HG03108 (cell line): ENCODE results near the gene PARVA.

Experiments used
- ATAC-seq: cut with Tn5 transposase; IDR thresholded peaks from one replicate; pipeline ENCODE4 v1.9.1; 2021; ENCODE audit warnings: moderate library complexity; ENCODE audit not compliant: unreplicated experiment

The PARVA gene

DNA sequence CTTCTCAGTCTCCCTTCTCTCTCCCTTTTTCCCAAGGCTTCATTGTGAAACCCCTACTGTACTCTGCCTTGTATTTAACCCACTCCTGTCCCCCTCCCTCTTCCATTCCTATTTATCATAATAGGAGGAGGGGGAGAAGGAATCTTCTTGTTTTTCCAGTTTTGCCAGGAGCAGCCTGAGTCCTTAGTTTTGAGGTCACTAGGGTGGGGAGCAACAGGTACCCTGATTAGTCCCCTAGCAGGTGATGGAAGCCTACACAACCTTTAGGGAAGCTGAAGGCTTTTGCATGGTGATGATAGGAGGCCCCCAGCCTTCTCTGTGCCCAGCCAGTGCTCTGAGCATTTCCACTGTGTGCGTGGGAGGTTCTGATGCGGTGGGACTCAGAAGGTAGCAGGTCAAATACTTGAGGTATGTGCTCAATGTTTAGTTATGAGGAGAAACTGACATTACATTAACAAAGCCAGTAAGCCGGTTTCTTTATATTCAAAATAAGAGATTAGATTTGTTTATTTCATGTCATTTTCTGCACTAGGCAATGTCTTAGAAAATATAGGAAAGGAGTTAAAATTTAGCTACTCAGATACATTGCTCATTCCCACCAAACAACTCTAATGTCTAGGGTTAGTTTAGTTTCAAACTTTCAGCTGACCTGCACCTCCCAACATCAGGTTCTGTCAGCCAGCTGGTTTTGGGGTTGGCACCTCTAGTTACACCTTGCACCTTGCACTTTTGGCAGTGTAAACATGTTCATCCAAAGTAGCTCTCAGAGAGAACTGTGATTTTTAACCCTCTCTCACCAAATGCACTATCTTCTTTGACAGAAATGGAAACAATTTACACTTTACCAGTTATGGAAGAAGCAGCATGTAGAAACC lies 26.0 kb downstream of the PARVA start:
- no peak for ATAC-seq

DNA sequence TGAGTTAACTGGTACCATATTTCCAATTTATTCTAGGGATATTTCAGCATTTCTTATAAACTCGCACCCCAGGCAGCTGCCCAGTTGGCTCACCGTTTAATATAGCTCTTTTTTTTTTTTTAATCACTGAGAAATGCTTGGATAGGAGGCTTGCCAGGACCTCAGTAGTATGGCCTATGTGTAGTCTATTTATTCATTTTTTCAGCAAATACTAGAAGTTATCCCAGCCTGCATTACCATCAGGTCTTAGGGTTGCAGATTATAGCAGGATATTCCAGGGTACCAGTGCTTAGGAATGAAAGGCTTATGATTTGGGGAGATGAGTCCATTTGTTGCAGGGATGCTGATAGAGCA lies 26.6 kb downstream of the PARVA start:
- ATAC-seq = no peak

DNA sequence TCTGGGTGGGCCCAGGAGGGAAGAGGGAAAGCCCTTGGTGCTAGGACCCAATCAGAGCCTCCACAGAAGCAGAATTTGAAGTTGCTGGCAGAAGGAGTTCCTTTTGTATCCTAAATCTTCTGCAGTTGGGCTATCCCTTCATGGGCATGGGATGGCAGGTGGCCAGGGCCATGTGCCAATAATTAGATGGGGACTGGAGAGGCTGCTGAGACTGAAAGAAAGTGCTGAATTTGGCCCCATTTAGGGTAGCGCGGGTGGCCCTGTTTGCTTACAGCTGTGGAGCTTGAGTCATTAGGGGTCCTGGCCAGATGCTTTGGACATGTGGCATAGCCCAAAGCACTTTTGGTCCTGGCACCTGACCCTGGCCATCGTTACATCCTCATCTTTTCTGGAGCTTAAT lies 27.1 kb downstream of the PARVA start:
- no peak for ATAC-seq

DNA sequence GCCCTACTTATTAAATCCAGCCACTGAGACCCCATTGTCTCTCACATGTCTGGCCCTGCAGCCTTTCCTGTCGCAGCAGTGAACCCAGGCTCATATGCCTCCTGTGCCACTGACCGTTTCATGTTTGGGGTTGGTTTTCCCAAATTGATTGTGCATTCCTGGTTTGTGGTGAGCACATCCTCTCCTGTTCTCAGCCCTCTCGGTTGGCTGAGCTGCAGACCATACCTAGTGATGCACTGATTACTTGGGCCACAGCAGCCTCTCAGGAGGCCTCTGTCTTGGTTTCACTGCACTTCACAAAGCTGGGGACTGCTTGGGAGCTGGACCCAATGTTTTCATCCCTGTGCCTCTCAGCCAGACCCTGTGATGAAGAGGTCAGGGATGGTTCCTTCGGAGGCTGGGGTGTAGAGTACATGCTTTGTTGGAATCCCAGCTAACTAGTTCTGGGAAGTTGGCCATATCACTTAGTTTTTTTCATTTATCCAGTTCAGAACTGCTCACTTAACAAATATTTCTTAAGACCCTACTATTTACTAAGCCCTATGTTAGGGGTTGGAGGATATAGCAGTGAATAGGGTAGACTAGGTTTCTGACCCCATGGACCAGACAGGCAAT lies 30.9 kb downstream of the PARVA start:
- ATAC-seq = no peak

DNA sequence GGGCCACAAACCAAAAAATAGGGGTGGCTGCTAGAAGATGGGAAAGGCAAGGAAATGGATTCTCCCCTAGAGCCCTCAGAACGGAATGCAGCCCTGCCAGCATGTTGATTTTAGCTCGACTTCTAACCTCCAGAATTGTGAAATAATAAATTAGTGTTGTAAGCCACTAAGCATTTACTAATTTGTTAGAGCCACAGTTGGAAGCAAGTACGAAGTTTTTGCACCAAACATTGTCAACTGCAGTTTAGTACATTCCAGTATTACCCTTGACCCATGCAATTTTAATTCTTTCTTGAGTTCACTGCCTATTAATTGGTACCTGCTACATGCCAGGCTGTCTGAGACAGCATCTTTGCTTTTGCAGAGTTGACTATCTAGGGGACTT lies 32.2 kb downstream of the PARVA start:
- no peak for ATAC-seq

DNA sequence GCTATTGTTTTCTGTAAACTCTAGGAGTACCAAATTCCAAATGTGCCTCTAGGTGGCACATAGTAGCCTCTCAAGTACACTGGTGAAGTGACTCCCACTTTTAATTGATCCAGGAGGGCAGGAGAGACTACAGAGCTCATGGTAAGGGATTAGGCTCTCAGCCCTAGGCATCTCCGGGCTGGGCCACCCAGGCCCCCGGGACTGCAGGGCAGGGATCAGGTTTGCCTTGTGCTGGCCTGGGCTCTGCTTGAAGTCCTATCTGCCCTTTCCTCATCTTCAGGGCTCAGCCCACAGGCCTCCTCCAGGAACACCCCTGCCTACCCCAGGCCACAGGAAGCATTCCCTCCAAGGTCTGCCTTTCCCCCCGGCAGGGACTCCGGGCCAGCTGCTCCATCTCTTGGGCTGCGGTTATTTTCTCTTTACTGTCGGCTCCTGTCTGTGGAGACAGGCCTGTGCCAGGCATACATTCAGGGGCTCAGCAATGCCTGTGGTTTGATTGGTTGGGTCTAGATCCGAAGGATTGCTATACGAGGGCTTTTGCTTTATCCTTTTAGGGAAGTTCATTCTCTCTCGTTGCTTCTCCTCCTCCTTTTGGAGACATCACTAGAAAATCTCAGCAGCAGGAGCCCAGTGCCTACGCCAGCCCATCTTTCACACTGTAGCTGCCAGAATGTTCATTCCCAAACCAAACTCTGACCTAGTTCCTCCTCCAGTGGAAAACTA lies 32.8 kb downstream of the PARVA start:
- ATAC-seq = no peak

DNA sequence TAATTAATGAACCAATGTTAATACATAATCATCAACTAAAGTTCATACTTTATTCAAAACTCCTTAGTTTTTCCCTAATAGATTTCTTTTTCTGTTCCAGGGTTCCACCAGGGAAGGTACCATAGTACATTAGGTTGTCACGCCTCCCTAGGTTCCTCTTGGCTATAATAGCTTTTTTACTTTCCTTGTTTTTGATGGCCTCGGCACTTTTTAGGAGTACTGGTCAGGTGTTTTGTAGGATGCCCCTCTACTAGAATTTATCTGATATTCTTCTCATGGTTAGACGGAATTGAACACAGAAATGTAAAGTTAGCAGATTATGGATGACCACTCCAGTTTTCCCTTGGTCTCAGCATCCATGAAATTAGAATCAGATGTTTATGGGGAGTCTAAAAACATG lies 34.0 kb downstream of the PARVA start:
- ATAC-seq = no peak

DNA sequence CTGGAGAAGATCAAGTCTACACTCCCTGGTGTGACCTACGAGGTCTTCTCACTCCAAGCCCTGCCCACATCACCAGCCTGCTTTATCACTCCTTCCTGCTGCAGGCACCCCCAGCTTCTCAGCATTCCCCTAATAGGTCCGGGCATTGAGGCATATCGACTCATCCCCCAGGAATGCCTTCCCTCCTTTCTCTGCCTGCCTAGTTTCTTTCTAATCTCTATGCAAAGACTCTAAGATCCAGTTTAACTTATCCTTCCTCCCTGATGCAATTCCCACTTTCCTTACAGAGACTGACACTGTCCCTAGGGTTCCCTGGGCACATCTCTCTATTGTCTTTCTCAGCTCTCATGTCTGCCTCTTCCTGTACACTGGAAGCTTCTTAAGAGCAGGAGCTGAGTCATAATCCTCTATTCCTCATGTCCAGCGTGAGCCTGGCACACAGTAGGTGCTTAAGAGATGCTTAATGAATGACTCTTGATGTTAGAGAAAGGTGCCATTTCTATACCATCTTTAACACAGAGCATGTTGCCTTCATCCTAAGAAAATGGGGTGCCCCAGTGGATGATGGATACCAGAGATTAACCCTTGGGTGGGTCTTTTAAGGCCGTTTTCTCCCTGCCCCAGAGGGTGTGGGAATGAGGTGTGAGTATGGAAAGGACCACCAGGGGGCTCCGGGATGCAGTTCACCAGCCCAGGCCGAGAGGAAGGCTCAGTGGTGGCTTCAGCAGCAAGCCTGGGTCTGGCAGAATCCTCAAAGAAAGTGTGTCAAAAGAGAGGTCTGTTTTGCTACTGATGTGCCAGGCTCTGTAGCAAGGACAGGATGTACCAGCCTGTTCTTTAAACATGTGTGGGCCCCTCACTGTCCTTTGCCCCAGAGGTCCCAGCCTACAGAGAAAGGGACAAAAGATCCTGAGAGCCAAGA lies 34.7 kb downstream of the PARVA start:
- no peak for ATAC-seq

DNA sequence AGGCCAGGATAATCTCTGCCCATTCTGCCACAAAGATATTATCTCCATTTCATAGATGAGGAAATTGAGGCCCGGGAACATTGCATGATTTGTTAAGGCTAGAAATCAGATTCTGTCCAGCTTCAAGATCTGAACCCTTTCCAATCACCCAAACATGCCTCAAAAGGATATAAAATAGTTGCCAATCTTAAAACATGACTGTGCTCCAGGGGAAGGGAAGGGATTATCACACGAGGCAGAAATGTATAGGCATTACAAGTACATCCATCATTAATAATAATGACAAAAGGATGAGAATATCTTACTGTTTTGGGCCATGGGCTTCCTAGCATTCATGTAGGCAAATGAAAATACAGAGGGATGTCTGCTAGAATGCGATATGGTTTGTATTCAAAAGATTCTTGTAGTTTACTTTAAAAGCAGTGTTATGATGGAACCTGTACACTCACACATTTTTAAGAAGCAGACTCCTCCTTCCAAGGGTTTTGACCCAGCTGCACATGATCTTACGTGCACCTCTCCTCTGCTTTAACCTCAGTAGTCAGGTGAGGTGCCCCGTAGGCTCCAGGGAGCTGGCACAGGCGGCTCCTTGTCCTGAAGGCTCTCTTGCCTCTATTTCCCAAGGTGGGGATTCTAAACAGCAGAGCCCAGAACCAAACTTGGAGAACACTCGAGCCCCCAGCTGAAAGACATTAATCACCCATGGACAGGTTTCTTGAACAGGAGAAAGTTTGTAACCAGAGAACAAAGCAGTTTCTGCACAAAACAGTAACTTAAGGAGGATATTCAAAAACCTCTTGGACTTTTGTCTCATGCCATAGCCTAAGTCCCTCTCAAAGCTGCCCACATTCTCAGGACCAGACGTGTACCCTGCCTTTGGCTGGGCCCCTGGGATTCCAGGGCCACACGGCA lies 36.0 kb downstream of the PARVA start:
- ATAC-seq = no peak

DNA sequence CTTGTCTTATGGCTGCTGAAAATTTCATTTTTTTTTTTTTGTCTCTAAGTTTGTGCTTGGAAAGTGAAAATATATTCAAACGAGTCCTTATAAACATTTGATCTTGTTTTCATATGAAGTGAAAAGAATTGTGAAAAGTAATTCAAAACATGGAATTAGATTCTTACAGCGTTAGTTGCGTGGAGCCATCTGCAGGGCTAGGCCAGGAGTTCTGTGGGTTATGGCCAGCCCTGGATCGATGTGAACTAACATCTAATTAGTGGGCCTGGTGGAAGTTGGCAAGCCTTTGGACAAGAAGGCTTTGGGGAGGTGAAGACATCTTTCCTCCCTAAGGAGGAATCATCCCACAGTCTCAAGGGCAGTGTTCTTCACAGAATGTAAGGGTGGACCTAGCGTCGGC lies 37.2 kb downstream of the PARVA start:
- ATAC-seq = no peak

DNA sequence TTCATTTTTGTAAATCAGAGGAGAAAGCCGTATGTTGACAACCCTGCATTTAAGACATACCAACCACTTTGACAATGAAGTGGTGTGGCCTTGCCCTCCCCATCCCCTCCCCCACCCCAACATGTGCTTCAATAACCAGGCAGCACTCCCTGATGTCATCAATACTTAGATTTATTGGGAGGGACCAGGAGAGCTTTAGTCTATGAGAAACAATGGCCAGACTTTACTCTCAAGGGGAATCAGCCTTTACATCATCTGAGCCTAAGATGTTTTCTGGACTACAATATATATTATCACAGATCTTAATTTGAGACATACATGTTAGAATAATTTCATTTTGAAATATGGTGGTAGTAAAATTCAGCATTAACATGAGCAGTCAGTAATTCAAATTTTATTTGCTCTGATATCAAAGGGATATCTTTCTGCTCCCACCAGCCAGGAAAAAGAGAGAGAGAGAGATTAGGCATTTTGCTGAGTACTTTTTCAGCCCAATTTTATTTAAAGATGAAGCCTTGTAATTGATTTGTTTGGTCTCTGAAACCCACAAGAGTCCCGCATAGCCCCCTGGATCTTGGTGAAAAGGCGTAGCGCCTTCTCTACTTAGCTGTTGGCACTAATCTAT lies 38.1 kb downstream of the PARVA start:
- ATAC-seq = no peak

DNA sequence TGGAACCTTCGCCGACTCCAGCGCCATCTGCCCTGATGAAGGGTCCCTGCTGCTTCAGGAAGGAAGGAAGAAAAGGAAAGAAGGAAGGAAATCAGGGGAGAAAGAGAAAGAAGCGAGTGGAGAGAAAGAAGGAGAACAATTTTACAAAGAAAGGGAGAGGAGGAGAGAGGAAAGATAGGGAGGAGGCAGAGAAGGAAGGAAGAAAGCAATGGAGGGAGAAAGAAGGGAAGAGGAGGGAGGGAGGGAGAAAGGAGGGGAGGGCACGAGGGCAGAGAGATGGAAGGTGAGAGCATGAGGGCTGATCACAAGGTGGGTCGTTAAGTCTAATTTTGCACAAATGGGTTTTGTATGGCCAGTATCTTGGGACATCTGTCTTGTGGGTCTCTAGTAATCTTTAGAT lies 39.2 kb downstream of the PARVA start:
- no peak for ATAC-seq

DNA sequence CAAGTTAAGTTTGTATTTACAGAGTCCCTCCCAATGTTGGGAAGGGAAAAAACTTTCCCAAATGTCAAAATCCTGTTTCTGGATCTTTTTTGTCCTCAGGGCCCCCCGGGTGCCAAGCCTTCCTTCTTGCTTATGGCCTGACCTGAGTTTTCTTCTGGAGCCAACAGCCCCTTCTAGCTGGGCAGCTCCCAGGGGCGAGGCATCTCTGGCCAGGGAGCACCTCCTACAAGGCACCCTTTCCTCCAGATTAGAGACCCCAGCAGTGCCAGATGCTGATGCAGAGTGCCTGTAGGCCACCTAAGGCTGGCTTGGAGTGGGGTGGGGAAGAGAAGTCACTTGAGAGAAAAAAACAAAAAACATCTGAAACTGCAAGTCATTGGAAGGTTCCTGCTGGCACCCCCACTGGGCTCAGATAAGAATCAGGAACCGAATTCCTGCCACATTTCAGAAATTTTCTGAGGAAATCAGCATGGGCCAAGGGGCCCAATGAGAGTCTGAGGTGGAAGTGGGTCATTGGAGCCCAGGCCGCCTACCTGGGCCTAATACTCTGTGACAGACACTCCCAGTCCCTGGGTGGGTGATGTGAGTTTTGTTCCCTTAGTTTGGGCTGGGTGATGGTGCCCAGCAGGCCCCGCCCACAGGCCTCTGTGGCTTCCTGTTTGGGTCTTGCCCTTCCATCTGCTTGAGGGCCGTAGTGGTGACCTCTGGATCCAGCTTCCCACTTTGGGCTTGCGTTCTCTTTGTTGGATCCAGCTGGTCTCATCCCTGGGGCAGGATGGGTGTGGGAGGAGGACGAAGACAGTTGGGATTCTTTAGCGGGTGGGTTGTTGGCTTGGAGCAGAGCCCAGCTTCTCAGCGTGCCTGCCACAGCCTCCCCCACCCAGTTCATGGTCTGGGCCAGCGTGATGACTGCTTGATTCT lies 40.6 kb downstream of the PARVA start:
- no peak for ATAC-seq

DNA sequence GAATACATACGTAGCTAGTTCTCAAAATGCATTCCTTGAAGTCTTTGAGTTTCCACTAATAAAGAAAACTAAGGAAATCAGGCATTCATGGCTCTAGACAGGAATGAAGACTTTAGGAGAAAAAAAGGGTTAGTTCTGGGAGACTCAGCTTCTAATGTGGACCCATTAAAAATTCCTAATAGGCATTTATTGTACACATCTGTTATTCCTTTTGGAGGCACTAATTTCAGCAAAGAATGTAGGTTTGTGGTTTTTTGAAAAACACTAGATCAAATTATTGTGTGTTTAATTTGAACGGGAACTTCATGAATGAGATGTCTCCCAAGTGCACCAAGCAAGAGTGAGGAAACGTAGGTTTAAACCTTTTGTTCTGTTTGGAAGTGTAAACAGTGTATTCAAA lies 42.7 kb downstream of the PARVA start:
- ATAC-seq = no peak

DNA sequence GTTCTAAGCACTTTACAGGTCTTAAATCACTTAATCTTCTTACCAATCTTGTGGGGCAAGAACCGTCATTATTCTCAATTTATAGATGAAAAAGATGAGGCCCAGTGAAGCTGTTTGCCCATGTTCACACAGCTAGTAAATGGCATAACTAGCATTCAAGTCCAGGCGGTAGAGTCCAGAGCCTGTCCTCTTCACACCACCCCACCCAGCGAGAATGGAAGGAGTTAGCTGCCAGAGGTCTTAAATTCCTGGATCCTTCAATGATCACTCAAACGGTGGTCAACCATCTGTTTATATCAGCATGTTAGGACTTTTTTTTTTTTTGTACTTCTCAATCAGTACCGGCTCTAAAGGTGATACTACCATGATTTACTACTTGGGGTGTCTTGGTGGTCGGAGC lies 43.3 kb downstream of the PARVA start:
- no peak for ATAC-seq

DNA sequence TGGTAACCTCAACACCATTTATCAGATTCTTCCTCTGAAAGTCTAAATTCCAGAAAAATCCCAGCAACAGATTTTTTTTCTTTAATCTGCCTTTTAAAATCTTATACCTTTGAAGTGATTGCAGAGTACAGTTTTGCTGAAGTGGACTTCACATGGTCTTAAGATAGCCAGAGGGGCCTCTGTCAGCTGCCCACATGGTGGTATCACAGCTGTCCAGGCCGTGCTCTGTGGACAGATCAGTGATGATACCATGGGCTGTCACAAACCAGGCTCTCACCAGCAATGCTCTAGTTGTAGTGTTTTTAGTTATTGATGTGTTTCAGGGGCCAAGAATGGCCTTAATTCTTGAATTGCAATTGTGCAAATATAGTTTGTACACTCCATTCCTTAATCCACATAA lies 44.0 kb downstream of the PARVA start:
- ATAC-seq = no peak

DNA sequence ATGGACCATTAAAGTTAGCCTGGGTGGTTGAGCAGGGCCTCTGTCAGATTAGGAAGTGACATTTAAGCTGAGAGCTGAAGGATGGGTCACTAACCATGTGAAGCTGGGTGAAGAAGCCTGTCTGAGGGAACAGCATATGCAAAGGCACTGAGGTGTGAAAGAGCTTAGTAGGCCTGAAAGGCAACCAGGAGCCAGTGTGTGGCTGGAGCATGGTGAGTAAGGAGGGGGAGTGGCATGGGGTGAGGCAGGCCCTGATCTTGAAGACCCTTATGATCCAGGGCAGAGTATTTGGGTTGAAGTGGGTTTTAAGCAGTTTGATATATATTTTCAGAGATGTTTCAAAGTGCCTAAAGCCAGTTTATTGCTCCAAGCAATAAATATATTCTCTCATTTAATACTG lies 48.8 kb downstream of the PARVA start:
- ATAC-seq = no peak

DNA sequence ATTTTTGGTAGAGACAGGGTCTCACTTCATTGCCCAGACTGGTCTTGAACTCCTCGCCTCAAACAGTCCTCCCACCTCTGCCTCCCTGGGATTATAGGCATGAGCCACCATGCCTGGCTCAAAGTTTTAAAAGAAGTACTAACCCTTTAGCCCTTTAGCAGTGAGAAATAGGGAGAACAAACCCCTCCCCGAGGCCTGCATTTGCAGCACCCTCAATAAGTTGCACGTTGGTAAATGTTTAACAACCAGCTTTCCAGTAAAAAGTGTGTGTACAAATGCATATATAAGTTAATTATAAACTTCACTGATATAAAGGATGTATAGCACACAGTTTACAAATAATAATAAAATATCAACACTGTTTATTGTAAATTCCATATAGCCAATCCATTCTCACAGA lies 51.8 kb downstream of the PARVA start:
- ATAC-seq = no peak

DNA sequence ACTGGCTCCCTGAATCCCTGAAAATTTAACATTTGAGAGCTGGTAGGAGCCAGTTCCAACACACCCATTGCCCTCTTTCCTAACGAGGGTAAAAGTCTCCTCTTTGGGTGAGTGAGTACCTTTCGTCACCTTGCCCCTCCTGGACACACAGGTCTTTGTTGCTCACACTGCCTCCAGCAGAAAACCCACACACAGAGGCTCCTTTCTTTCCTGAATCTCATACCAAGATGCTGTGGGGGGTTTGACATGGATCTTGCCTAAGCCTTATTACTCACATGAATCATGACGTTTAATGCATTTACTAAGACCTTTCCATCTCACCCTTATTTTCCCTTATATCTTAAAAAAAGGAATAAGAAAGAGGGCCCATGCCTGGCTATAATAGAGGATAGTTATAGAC lies 53.0 kb downstream of the PARVA start:
- no peak for ATAC-seq
